ENCODE results near the gene SPECC1L. TPM values are rescaled to one million over a fixed set of nuclear protein-coding genes. Genes with fewer than 3 reads are reported as not detected.

SPECC1L gene
- total RNA-seq, 1 experiment from 2014 or later: 40.8 TPM

Other genes starting within 250 kb of the SPECC1L start
- gene SUSD2, start 89.3 kb upstream of the SPECC1L start, total RNA-seq (2021; ENCODE audit: unreplicated experiment): 6.6 TPM
- 0.57 TPM for gene GGT5, start 25.7 kb upstream of the SPECC1L start, total RNA-seq (2021; ENCODE audit: unreplicated experiment)
- gene ADORA2A, start 156.8 kb downstream of the SPECC1L start, total RNA-seq (2021; ENCODE audit: unreplicated experiment): 3.6 TPM
- gene UPB1, start 224.5 kb downstream of the SPECC1L start, total RNA-seq (2021; ENCODE audit: unreplicated experiment): 0.27 TPM